Subcutaneous abdominal adipose tissue (tissue), 5 donors: Measurements from ENCODE around the gene SDCCAG8.

Experiments
- H3K27ac ChIP-seq: one replicate; pipeline ENCODE4 v1.7.0; 2013; ENCODE audit warnings: low read depth, mild to moderate bottlenecking, inconsistent platforms, low read length, moderate library complexity
- H3K27me3 ChIP-seq, 5 donors: one replicate each; pipeline ENCODE4 v1.7.0; 2013; ENCODE audit warnings: low read length in 5 of 5, inconsistent platforms in 1 of 5; ENCODE audit not compliant: control insufficient read depth in 5 of 5, insufficient read depth in 4 of 5
- H3K36me3 ChIP-seq, 5 donors: one replicate each; pipeline ENCODE4 v1.7.0; 2013; ENCODE audit warnings: low read length in 5 of 5; ENCODE audit not compliant: control insufficient read depth in 5 of 5, insufficient read depth in 5 of 5
- H3K4me1 ChIP-seq, 5 donors: one replicate each; pipeline ENCODE4 v1.7.0; 2013; ENCODE audit warnings: low read length in 5 of 5, mild to moderate bottlenecking in 3 of 5, moderate library complexity in 1 of 5; ENCODE audit not compliant: control insufficient read depth in 5 of 5, insufficient read depth in 5 of 5
- H3K4me3 ChIP-seq, 5 donors: one replicate each; pipeline ENCODE4 v1.7.0; 2013; ENCODE audit warnings: low read length in 5 of 5, low read depth in 1 of 5
- H3K9ac ChIP-seq, 5 donors: one replicate each; pipeline ENCODE4 v1.7.0; 2013; ENCODE audit warnings: low read length in 5 of 5, mild to moderate bottlenecking in 4 of 5, moderate library complexity in 3 of 5
- H3K9me3 ChIP-seq, 5 donors: one replicate each; pipeline ENCODE4 v1.7.0; 2013; ENCODE audit warnings: low read length in 5 of 5; ENCODE audit not compliant: control insufficient read depth in 5 of 5
- donor health status: healthy.
- donor health status: healthy.
- donor health status: healthy.
- donor health status: healthy.
- donor health status: healthy.

SDCCAG8 gene

GRCh38 chr1:243343970-243344937, 88.4 kb downstream of the SDCCAG8 start:
- Histone ChIP-seq H3K9me3 (no peaks in the 10 kb centered on the region), H3K4me1 (no peaks in the 10 kb centered on the region), H3K27ac (no peak overlapping the region), H3K27me3 (no peaks in the 10 kb centered on the region), H3K4me3 (no peak overlapping the region), H3K9ac (no peak overlapping the region), H3K36me3 (peaks cover 10 to 35% (median 23%) of the 10 kb centered on the region in 5 donors)

GRCh38 chr1:243345205-243345604, 89.4 kb downstream of the SDCCAG8 start:
- no peaks in the 10 kb centered on the region for H3K4me1 ChIP-seq
- H3K9ac ChIP-seq = peak overlapping the region in 1 of 5 donors; percentile 8
- no peaks in the 10 kb centered on the region for H3K27me3 ChIP-seq
- no peak overlapping the region for H3K27ac ChIP-seq
- H3K4me3 ChIP-seq = no peak overlapping the region
- no peaks in the 10 kb centered on the region for H3K9me3 ChIP-seq
- H3K36me3 ChIP-seq = peaks cover 8 to 31% (median 20%) of the 10 kb centered on the region in 5 donors

- Histone ChIP-seq H3K4me1 (no peaks in the 10 kb centered on the region), H3K9me3 (no peaks in the 10 kb centered on the region), H3K27me3 (no peaks in the 10 kb centered on the region), H3K27ac (no peak overlapping the region), H3K36me3 (peaks cover 4 to 33% (median 23%) of the 10 kb centered on the region in 5 donors), H3K4me3 (no peak overlapping the region), H3K9ac (peak overlapping the region in 1 of 5 donors; percentile 8)
These were observed 90.2 kb downstream of the SDCCAG8 start for GRCh38 chr1:243346016-243346415.

- Histone ChIP-seq H3K4me1 (no peaks in the 10 kb centered on the region), H3K27me3 (no peaks in the 10 kb centered on the region), H3K36me3 (peaks cover 6 to 32% (median 25%) of the 10 kb centered on the region in 5 donors), H3K4me3 (no peak overlapping the region), H3K27ac (no peak overlapping the region), H3K9me3 (no peaks in the 10 kb centered on the region), H3K9ac (no peak overlapping the region)
These were observed 90.6 kb downstream of the SDCCAG8 start for GRCh38 chr1:243346468-243346867.

- no peak overlapping the region for H3K27ac ChIP-seq
- peaks cover 6 to 30% (median 25%) of the 10 kb centered on the region in 5 donors for H3K36me3 ChIP-seq
These were observed 92.5 kb downstream of the SDCCAG8 start for GRCh38 chr1:243348331-243348730.

GRCh38 chr1:243349128-243349527, 93.3 kb downstream of the SDCCAG8 start:
- no peak overlapping the region for H3K27ac ChIP-seq
- H3K27me3 ChIP-seq = no peaks in the 10 kb centered on the region
- H3K4me1 ChIP-seq = peaks cover 0 to 4% (median 0%) of the 10 kb centered on the region in 5 donors
- H3K9ac ChIP-seq = no peak overlapping the region
- H3K4me3 ChIP-seq = no peak overlapping the region
- peaks cover 6 to 28% (median 25%) of the 10 kb centered on the region in 5 donors for H3K36me3 ChIP-seq
- H3K9me3 ChIP-seq = no peaks in the 10 kb centered on the region

More at GRCh38 chr1:243348331-243348730, 92.5 kb downstream of the SDCCAG8 start:
- no peaks in the 10 kb centered on the region for H3K4me1 ChIP-seq
- H3K4me3 ChIP-seq = no peak overlapping the region
- H3K27me3 ChIP-seq = no peaks in the 10 kb centered on the region
- H3K9ac ChIP-seq = no peak overlapping the region
- H3K9me3 ChIP-seq = no peaks in the 10 kb centered on the region

- H3K27me3 ChIP-seq = no peaks in the 10 kb centered on the region
- peaks cover 6 to 25% (median 22%) of the 10 kb centered on the region in 5 donors for H3K36me3 ChIP-seq
- H3K4me1 ChIP-seq = peaks cover 0 to 10% (median 8%) of the 10 kb centered on the region in 5 donors
- H3K4me3 ChIP-seq = no peak overlapping the region
- no peak overlapping the region for H3K27ac ChIP-seq
- H3K9me3 ChIP-seq = no peaks in the 10 kb centered on the region
- no peak overlapping the region for H3K9ac ChIP-seq
These were observed 95.5 kb downstream of the SDCCAG8 start for GRCh38 chr1:243351337-243351736.

GRCh38 chr1:243354511-243355153, 98.8 kb downstream of the SDCCAG8 start:
- Histone ChIP-seq H3K4me3 (peak overlapping the region; percentile 9 to 57 (median 53)), H3K27me3 (no peaks in the 10 kb centered on the region), H3K27ac (no peak overlapping the region), H3K36me3 (peaks cover 7 to 12% (median 11%) of the 10 kb centered on the region in 5 donors), H3K4me1 (peaks cover 0 to 10% (median 8%) of the 10 kb centered on the region in 5 donors), H3K9me3 (no peaks in the 10 kb centered on the region), H3K9ac (peak overlapping the region in 3 of 5 donors; percentile 40 to 49 (median 47))

GRCh38 chr1:243363832-243364231, 108.0 kb downstream of the SDCCAG8 start:
- Histone ChIP-seq H3K27ac (no peak overlapping the region), H3K4me1 (no peaks in the 10 kb centered on the region), H3K9me3 (no peaks in the 10 kb centered on the region), H3K36me3 (peaks cover 5 to 22% (median 11%) of the 10 kb centered on the region in 5 donors), H3K27me3 (no peaks in the 10 kb centered on the region), H3K9ac (no peak overlapping the region), H3K4me3 (no peak overlapping the region)

GRCh38 chr1:243364330-243364729, 108.5 kb downstream of the SDCCAG8 start:
- Histone ChIP-seq H3K36me3 (peaks cover 7 to 22% (median 11%) of the 10 kb centered on the region in 5 donors), H3K4me1 (no peaks in the 10 kb centered on the region), H3K27ac (no peak overlapping the region), H3K9me3 (no peaks in the 10 kb centered on the region), H3K27me3 (no peaks in the 10 kb centered on the region), H3K4me3 (no peak overlapping the region), H3K9ac (no peak overlapping the region)
